Dendritic cell treated with granulocyte-macrophage colony-stimulating factor and Interleukin-4, amounts not matched to agents 40 ng/mL and 50 ng/mL, for 4 days (primary cell): ENCODE measurements around the gene MAD1L1.

Experiments used
- H3K27ac Mint-ChIP-seq: one replicate; pipeline ENCODE4 v1.8.0; 2022; ENCODE audit warnings: mild to moderate bottlenecking, mixed read lengths
- H3K27me3 Mint-ChIP-seq: one replicate; pipeline ENCODE4 v1.8.0; 2022; ENCODE audit warnings: mild to moderate bottlenecking, mixed read lengths
- H3K36me3 Mint-ChIP-seq: one replicate; pipeline ENCODE4 v1.8.0; 2022; ENCODE audit warnings: low read depth, mixed read lengths
- H3K4me1 Mint-ChIP-seq: one replicate; pipeline ENCODE4 v1.8.0; 2022; ENCODE audit warnings: low read depth, mixed read lengths
- H3K4me3 Mint-ChIP-seq: one replicate; pipeline ENCODE4 v1.8.0; 2022; ENCODE audit warnings: mild to moderate bottlenecking, moderate library complexity, mixed read lengths
- H3K9me3 Mint-ChIP-seq: one replicate; pipeline ENCODE4 v1.8.0; 2022; ENCODE audit warnings: mixed read lengths
- intact Hi-C: fragments of 100-400 bp; cut with micrococcal nuclease; formaldehyde crosslinking; loops from one replicate; pipeline ENCODE4 v1.15.0; 2022

Gene MAD1L1

GRCh38 chr7:2108501-2109250, 124.1 kb downstream of the MAD1L1 start:
- intact Hi-C loops: no loop called here
- no peak overlapping the region for H3K27ac Mint-ChIP-seq
- peaks cover 62% of the 10 kb centered on the region for H3K4me1 Mint-ChIP-seq
- H3K9me3 Mint-ChIP-seq: no peaks in the 10 kb centered on the region
- no peak overlapping the region for H3K4me3 Mint-ChIP-seq
- no peaks in the 10 kb centered on the region for H3K27me3 Mint-ChIP-seq
- peaks cover 42% of the 10 kb centered on the region for H3K36me3 Mint-ChIP-seq

- Mint-ChIP-seq H3K4me3 (no peak overlapping the region), H3K4me1 (peaks cover 60% of the 10 kb centered on the region), H3K27ac (no peak overlapping the region), H3K9me3 (no peaks in the 10 kb centered on the region), H3K27me3 (no peaks in the 10 kb centered on the region), H3K36me3 (peaks cover 44% of the 10 kb centered on the region)
- intact Hi-C loops: no loop called here
Observed at GRCh38 chr7:2108071-2108455, 124.7 kb downstream of the MAD1L1 start.

- Mint-ChIP-seq H3K36me3 (peaks cover 49% of the 10 kb centered on the region), H3K27me3 (no peaks in the 10 kb centered on the region), H3K27ac (peak overlapping the region; percentile 4), H3K4me1 (peaks cover 54% of the 10 kb centered on the region), H3K9me3 (no peaks in the 10 kb centered on the region), H3K4me3 (no peak overlapping the region)
- intact Hi-C loops: no loop called here
Observed at GRCh38 chr7:2107386-2108070, 125.2 kb downstream of the MAD1L1 start.

- Mint-ChIP-seq H3K27me3 (no peaks in the 10 kb centered on the region), H3K4me3 (no peak overlapping the region), H3K27ac (no peak overlapping the region), H3K4me1 (peaks cover 48% of the 10 kb centered on the region), H3K9me3 (no peaks in the 10 kb centered on the region), H3K36me3 (peaks cover 55% of the 10 kb centered on the region)
- intact Hi-C loops: no loop called here
Observed at GRCh38 chr7:2106924-2107323, 125.8 kb downstream of the MAD1L1 start.

- Mint-ChIP-seq H3K27ac (no peak overlapping the region), H3K27me3 (no peaks in the 10 kb centered on the region), H3K4me3 (no peak overlapping the region), H3K36me3 (peaks cover 60% of the 10 kb centered on the region), H3K4me1 (peaks cover 44% of the 10 kb centered on the region), H3K9me3 (no peaks in the 10 kb centered on the region)
- intact Hi-C loops: no loop called here
Observed at GRCh38 chr7:2106440-2106839, 126.3 kb downstream of the MAD1L1 start.

- peaks cover 38% of the 10 kb centered on the region for H3K4me1 Mint-ChIP-seq
- H3K4me3 Mint-ChIP-seq: no peak overlapping the region
- H3K36me3 Mint-ChIP-seq: peaks cover 57% of the 10 kb centered on the region
- no peaks in the 10 kb centered on the region for H3K9me3 Mint-ChIP-seq
- H3K27ac Mint-ChIP-seq: no peak overlapping the region
- intact Hi-C loops: no loop called here
- H3K27me3 Mint-ChIP-seq: no peaks in the 10 kb centered on the region
Observed at GRCh38 chr7:2105917-2106316, 126.8 kb downstream of the MAD1L1 start.

GRCh38 chr7:2105280-2105679, 127.5 kb downstream of the MAD1L1 start:
- Mint-ChIP-seq H3K27me3 (no peaks in the 10 kb centered on the region), H3K4me3 (no peak overlapping the region), H3K36me3 (peaks cover 51% of the 10 kb centered on the region), H3K9me3 (no peaks in the 10 kb centered on the region), H3K27ac (no peak overlapping the region), H3K4me1 (peaks cover 32% of the 10 kb centered on the region)
- intact Hi-C loops: no loop called here

- Mint-ChIP-seq H3K4me3 (no peak overlapping the region), H3K4me1 (peaks cover 29% of the 10 kb centered on the region), H3K27ac (no peak overlapping the region), H3K9me3 (no peaks in the 10 kb centered on the region), H3K36me3 (peaks cover 45% of the 10 kb centered on the region), H3K27me3 (no peaks in the 10 kb centered on the region)
- intact Hi-C loops: no loop called here
Observed at GRCh38 chr7:2104716-2105115, 128.0 kb downstream of the MAD1L1 start.

- H3K27me3 Mint-ChIP-seq: no peaks in the 10 kb centered on the region
- H3K9me3 Mint-ChIP-seq: no peaks in the 10 kb centered on the region
- peak overlapping the region; percentile 39 for H3K4me3 Mint-ChIP-seq
- peak overlapping the region; percentile 36 for H3K27ac Mint-ChIP-seq
- peaks cover 30% of the 10 kb centered on the region for H3K4me1 Mint-ChIP-seq
- H3K36me3 Mint-ChIP-seq: peaks cover 44% of the 10 kb centered on the region
- intact Hi-C loops: no loop called here
Observed at GRCh38 chr7:2104107-2104710, 128.5 kb downstream of the MAD1L1 start.

- H3K9me3 Mint-ChIP-seq: no peaks in the 10 kb centered on the region
- H3K36me3 Mint-ChIP-seq: peaks cover 45% of the 10 kb centered on the region
- H3K4me3 Mint-ChIP-seq: no peak overlapping the region
- intact Hi-C loops: no loop called here
- no peak overlapping the region for H3K27ac Mint-ChIP-seq
- H3K27me3 Mint-ChIP-seq: no peaks in the 10 kb centered on the region
- peaks cover 31% of the 10 kb centered on the region for H3K4me1 Mint-ChIP-seq
Observed at GRCh38 chr7:2103071-2103898, 129.5 kb downstream of the MAD1L1 start.

- Mint-ChIP-seq H3K4me1 (peaks cover 37% of the 10 kb centered on the region), H3K9me3 (no peaks in the 10 kb centered on the region), H3K4me3 (no peak overlapping the region), H3K27me3 (no peaks in the 10 kb centered on the region), H3K27ac (no peak overlapping the region), H3K36me3 (peaks cover 44% of the 10 kb centered on the region)
- intact Hi-C loops: no loop called here
Observed at GRCh38 chr7:2102375-2102723, 130.4 kb downstream of the MAD1L1 start.

- Mint-ChIP-seq H3K4me1 (peaks cover 42% of the 10 kb centered on the region), H3K27ac (no peak overlapping the region), H3K27me3 (no peaks in the 10 kb centered on the region), H3K9me3 (no peaks in the 10 kb centered on the region), H3K4me3 (no peak overlapping the region), H3K36me3 (peaks cover 41% of the 10 kb centered on the region)
- intact Hi-C loops: no loop called here
Observed at GRCh38 chr7:2101630-2102374, 130.9 kb downstream of the MAD1L1 start.
